ENCODE measurements around the gene PRKCH.

PRKCH gene

DNA sequence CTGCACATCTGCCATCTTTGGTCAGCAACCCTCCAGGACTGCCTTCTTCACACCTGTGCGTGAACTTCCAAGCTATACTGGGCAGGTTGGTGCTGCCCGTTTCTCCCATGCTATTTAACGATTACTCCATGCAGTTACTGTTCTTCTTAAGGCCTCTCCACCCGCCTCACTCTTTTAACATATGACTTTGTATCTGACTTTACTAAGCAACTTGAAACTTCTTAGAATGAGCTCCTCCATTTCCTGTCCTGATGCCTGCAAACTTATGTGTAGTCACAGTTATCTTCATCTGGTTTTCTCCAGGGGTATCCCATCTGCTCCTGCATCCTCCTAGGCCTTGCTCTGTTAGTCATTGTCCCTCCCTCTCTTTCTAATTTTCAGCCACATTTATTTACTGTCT, 35.7 kb downstream of the PRKCH start:
- no peaks in the 10 kb centered on the region for H3K27me3 Mint-ChIP-seq
- H3K9me3 Mint-ChIP-seq (ENCODE audit: low read depth): no peaks in the 10 kb centered on the region
- H3K4me1 Mint-ChIP-seq (ENCODE audit: low read depth): peaks cover 91% of the 10 kb centered on the region
- H3K36me3 Mint-ChIP-seq: peaks cover 34% of the 10 kb centered on the region
- peak overlapping the region; percentile 96 for H3K27ac Mint-ChIP-seq
- H3K4me3 Mint-ChIP-seq: peak overlapping the region; percentile 71

DNA sequence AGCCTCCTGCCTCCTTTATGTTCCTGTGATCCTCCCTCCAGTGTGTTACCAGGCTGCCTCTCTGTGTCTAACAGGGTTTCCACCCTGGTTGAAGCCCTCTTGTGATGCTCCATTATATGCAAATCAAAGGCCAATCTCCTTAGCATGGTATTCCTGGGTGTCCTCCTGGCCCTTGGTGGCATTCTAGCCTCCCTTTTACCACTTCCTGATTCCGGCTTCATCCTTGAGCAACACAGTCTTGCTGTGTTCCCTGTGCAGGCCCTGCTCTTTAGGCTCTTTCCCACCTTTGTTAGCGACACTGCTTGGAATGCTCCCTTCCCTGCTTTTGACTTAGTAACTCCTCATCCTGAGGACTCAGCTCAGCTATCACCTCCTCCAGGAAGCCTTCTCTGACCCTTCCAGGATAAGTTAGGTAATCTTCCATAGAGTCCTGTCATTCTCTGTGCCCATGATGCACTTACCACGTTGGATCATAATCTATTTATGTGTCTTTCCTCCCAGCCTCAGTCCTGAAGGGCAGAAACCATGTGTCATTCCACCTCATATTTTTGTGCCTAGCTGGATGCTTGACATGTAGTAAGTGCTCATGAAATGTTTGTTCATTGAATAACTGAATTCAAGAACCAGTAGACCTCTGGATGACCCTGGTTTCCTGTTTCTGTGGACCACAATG, 37.3 kb downstream of the PRKCH start:
- Mint-ChIP-seq H3K9me3 (ENCODE audit: low read depth) (no peaks in the 10 kb centered on the region), H3K27me3 (no peaks in the 10 kb centered on the region), H3K27ac (peak overlapping the region; percentile 96), H3K4me1 (ENCODE audit: low read depth) (peaks cover 79% of the 10 kb centered on the region), H3K4me3 (peak overlapping the region; percentile 62), H3K36me3 (peaks cover 34% of the 10 kb centered on the region)

DNA sequence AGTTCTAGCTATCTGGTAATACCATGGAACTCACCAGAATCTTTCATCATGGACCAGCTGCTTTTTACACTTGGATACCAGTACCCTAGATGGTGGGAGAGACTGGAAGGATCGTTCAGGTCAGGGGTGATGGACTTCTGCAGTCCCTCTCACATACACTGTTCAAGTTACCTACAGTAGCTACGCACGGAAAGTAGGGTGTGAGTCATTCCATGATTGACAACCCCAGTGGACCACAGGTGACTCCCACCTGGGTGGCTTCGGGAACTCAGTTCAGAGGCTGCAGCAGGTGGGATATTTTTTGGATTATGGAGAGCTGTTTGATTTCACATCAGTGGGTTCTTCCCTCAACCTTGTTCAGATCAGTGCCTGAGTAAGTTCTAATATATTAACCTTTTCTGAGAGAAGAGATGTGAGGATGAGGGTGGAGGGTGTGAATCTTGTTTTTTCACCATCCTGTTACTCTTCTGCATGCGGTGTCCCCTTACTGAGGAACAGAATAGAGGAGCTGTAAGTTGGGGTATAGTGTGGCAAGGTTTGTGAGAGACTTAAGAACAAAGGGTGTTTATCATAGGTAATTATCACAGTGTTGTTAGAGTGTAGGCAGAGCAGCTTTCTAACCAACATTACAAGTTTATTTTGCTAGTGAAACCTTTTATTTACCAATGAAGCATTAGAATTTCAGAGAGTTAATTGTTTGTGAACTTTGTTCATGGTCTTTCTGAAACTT, 39.6 kb downstream of the PRKCH start:
- Mint-ChIP-seq H3K27ac (peak overlapping the region; percentile 89), H3K4me1 (ENCODE audit: low read depth) (peaks cover 57% of the 10 kb centered on the region), H3K27me3 (no peaks in the 10 kb centered on the region), H3K4me3 (peak overlapping the region; percentile 63), H3K9me3 (ENCODE audit: low read depth) (no peaks in the 10 kb centered on the region), H3K36me3 (peaks cover 29% of the 10 kb centered on the region)

DNA sequence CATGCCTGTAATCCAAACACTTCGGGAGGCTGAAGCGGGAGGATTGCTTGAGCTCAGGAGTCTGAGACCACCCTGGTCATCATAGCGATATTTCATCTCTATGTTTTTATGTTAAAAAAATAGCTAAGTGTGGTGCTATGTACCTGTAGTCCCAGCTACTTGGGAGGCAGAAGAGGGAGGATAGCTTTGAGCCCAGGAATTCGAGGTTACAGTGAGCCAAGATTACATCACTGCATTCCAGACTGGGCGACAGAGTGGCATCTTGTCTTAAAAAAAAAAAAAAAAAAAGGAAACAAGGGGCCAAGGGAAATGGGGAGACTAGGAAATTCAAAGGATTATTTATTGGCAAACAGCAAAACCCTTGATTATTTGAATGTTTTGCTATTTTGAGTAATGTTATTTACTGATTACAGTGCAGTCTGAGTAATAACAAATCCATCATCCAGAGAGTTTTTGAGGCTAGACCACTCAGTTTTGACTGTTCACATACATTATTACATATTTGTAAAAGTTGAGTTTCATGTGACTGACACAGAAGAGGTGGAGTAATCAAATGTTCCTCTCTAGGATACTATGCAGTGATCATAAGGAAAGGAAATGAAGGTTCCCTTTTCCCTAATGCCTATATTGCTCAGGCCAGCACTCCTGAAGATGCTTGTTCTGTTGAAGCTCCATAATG, 40.8 kb downstream of the PRKCH start:
- Mint-ChIP-seq H3K4me3 (no peak overlapping the region), H3K9me3 (ENCODE audit: low read depth) (no peaks in the 10 kb centered on the region), H3K27ac (no peak overlapping the region), H3K4me1 (ENCODE audit: low read depth) (peaks cover 45% of the 10 kb centered on the region), H3K27me3 (no peaks in the 10 kb centered on the region), H3K36me3 (peaks cover 20% of the 10 kb centered on the region)

DNA sequence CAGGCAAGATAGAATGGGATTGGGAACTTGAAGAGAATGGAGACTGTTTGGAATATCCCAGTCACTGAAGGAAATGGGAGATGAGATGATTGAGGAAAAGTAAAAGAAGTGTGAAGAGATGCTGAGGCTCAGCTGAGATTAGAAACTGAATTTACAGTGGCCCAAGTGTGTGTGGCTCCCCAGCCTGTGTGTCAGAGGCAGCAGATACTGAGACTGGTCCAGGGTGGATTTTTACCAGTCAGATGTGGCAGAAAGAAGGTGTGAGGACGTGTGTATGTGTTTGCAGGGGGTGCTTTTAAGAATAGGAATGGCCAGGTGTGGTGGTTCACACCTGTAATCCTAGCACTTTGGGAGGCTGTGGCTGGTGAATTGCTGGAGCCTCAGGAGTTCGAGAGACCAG, 42.9 kb downstream of the PRKCH start:
- no peak overlapping the region for H3K4me3 Mint-ChIP-seq
- H3K36me3 Mint-ChIP-seq: peaks cover 8% of the 10 kb centered on the region
- no peak overlapping the region for H3K27ac Mint-ChIP-seq
- no peaks in the 10 kb centered on the region for H3K9me3 Mint-ChIP-seq (ENCODE audit: low read depth)
- peaks cover 41% of the 10 kb centered on the region for H3K4me1 Mint-ChIP-seq (ENCODE audit: low read depth)
- no peaks in the 10 kb centered on the region for H3K27me3 Mint-ChIP-seq

DNA sequence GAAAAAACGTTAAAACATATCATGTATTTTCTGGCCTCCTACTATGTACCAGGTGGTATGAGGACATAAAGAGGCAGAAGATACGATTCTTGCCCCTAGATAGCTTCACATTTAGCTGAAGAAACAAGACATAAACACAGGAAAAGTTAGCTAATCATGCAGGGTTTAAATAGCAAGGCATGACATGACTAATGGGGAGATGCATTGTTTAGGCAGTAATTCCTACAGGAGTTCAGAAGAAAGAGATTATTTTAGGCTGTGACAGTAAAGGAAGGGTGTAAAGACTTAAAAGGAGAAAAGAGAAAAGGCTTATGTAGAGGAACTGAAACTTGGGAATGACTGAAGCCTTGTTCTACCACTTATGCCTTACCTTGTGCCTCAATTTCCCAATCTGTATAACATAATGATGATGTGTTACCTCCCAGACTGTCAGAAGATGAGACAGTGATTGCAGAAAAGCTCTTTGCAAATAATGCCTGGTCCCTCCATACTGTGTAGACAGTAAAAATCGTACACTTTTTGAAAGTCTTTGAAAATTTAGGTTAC, 44.4 kb downstream of the PRKCH start:
- H3K4me1 Mint-ChIP-seq (ENCODE audit: low read depth): peaks cover 39% of the 10 kb centered on the region
- H3K27me3 Mint-ChIP-seq: no peaks in the 10 kb centered on the region
- H3K9me3 Mint-ChIP-seq (ENCODE audit: low read depth): no peaks in the 10 kb centered on the region
- H3K27ac Mint-ChIP-seq: no peak overlapping the region
- H3K4me3 Mint-ChIP-seq: no peak overlapping the region
- H3K36me3 Mint-ChIP-seq: peaks cover 7% of the 10 kb centered on the region

DNA sequence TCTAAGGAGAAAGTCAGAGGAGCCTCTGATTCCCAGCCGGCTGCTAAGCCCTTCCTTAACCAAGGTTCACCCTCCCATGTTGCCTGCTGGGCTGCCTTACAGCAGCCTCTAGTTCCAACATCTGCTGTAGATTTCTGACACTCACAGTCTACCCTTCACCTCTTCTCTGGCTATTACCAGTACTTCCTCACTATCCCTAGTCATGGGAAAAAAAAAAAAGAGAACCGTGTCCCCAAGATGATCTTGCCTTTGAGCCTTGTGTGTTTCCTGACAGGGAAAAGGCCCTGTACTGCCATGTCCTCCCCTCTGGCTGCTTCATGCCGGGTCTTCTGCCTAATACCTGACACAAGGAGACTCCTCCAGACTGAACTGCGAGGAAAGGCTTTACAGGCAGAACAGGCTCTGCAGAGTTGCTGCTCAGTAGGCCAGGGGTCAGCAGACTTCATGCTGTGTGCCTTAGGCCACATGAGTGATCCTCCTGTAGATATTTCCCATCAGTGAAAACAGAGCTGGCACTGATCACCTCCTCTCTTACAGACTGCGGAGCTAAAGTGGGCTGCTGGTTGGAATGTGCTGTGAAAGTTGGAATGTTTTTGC, 46.8 kb downstream of the PRKCH start:
- H3K4me1 Mint-ChIP-seq (ENCODE audit: low read depth): peaks cover 53% of the 10 kb centered on the region
- H3K4me3 Mint-ChIP-seq: peak overlapping the region; percentile 56
- peaks cover 8% of the 10 kb centered on the region for H3K36me3 Mint-ChIP-seq
- no peaks in the 10 kb centered on the region for H3K9me3 Mint-ChIP-seq (ENCODE audit: low read depth)
- H3K27me3 Mint-ChIP-seq: no peaks in the 10 kb centered on the region
- H3K27ac Mint-ChIP-seq: no peak overlapping the region

DNA sequence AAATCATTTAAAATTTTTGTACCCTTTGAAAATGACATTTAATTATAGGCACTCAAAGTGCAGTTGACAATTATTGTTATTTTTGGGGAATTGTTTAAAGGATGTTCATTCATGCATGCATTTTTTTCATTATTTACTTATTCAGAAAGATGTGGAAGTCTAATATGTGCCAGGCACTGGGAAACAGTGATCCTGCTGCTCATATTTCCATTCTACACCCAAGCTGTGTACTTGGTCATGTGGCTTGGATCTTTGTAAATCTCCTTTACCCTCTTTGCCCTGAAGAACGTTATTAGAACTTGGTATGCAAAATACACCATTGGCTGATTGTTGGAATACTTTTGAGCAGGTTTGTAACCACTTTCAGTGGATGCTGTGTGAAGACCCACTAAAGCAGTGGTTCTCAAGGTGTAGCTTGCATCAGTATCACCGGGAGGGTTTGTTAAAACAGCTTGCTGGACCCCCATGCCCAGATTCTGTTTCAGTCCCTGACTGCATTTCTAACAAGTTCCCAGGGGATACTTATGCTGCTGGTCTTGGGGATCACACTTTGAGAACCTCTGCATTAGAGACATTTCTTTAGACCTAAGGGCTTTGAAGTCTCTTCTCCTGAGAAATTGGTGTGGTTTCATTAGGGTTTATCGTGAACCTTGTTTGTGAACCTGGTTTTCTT, 47.5 kb downstream of the PRKCH start:
- Mint-ChIP-seq H3K36me3 (peaks cover 14% of the 10 kb centered on the region), H3K9me3 (ENCODE audit: low read depth) (no peaks in the 10 kb centered on the region), H3K4me3 (peak overlapping the region; percentile 70), H3K27ac (no peak overlapping the region), H3K4me1 (ENCODE audit: low read depth) (peaks cover 58% of the 10 kb centered on the region), H3K27me3 (no peaks in the 10 kb centered on the region)

DNA sequence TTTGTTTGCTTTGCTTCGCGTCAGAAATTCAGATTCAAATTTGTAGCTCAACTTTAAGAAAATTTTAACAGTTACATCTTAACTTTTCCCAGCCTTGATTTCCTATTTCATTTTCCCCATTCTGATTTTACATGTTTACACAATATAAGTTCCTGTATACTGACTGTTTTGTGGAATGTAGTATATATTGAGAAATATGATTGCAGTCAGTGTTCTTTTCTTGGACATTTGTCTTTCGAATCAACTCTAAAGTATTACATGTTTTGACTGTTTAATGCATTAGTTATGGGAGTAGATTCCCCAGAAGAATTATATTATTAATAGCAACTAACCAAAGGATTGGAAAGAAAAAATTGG, 48.1 kb downstream of the PRKCH start:
- peaks cover 58% of the 10 kb centered on the region for H3K4me1 Mint-ChIP-seq (ENCODE audit: low read depth)
- H3K27ac Mint-ChIP-seq: no peak overlapping the region
- no peaks in the 10 kb centered on the region for H3K27me3 Mint-ChIP-seq
- H3K9me3 Mint-ChIP-seq (ENCODE audit: low read depth): no peaks in the 10 kb centered on the region
- peaks cover 18% of the 10 kb centered on the region for H3K36me3 Mint-ChIP-seq
- peak overlapping the region; percentile 70 for H3K4me3 Mint-ChIP-seq

DNA sequence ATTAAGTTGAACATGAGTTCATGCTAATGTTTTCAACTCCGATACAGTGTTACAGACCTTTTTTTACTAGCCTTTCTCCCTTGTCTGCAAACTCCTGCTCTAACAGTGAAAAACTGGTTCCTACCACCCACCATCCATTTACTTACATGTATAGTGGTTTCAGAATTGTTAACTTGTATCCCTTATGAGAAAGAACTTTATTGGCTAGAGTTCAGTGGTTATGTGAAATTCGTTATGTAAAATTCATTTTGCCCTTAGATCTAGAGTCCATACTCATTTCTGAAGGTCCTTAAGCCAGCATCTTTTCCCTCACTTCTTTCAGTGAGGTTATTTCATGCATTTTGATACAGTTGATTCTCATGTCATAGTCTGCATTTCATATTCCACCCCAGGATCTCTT, 51.0 kb downstream of the PRKCH start:
- H3K27ac Mint-ChIP-seq: peak overlapping the region; percentile 84
- peaks cover 82% of the 10 kb centered on the region for H3K4me1 Mint-ChIP-seq (ENCODE audit: low read depth)
- H3K36me3 Mint-ChIP-seq: peaks cover 38% of the 10 kb centered on the region
- no peaks in the 10 kb centered on the region for H3K27me3 Mint-ChIP-seq
- peak overlapping the region; percentile 11 for H3K4me3 Mint-ChIP-seq
- H3K9me3 Mint-ChIP-seq (ENCODE audit: low read depth): peaks cover 13% of the 10 kb centered on the region

DNA sequence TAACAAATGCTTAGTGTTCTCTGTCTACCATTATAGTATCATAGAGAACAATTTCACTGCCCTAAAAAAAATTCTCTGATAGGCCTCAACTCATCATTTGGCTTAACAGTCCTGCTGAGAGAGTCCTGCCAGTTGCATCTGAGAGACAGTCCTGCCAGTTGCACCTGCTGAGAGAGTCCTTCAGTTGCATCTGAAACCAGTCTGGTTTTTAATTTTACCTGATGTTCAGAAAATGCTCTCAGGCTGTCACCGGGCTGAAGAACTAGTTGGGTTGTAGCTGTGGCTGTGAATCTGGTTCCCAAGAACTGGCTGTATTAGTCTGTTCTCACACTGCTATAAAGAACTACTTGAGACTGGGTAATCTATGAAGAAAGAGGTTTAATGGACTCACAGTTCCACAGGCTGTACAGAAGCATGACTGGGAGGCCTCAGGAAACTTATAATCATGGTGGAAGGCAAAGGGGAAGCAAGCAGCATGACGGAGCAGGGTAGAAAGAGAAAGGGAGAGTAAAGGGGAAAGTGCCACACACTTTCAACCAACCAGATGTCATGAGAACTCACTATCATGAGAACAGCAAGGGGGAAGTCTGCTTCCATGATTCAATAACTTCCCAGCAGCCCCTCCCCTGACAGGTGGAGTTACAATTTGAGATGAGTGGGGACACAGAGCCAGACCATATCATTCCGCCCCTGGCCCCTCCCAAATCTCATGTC, 51.6 kb downstream of the PRKCH start:
- H3K9me3 Mint-ChIP-seq (ENCODE audit: low read depth): peaks cover 13% of the 10 kb centered on the region
- peaks cover 84% of the 10 kb centered on the region for H3K4me1 Mint-ChIP-seq (ENCODE audit: low read depth)
- peaks cover 41% of the 10 kb centered on the region for H3K36me3 Mint-ChIP-seq
- peak overlapping the region; percentile 64 for H3K4me3 Mint-ChIP-seq
- no peaks in the 10 kb centered on the region for H3K27me3 Mint-ChIP-seq
- H3K27ac Mint-ChIP-seq: peak overlapping the region; percentile 84

DNA sequence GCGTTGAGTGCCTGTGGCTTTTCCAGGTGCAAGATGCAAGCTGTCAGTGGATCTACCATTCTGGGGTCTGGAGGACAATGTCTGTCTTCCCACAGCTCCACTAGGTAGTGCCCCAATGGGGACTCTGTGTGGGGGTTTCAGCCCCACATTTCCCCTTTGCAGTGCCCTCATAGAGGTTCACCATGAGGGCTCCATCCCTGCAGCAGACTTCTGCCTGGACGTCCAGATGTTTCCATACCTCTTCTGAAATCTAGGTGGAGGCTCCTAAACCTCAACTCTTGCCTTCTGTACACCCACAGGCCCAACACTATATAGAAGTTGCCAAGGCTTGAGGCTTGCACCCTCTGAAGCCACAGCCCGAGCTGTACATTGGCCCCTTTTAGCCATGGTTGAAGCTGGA, 52.9 kb downstream of the PRKCH start:
- H3K27ac Mint-ChIP-seq: peak overlapping the region; percentile 84
- peaks cover 72% of the 10 kb centered on the region for H3K4me1 Mint-ChIP-seq (ENCODE audit: low read depth)
- no peak overlapping the region for H3K4me3 Mint-ChIP-seq
- H3K27me3 Mint-ChIP-seq: no peaks in the 10 kb centered on the region
- H3K9me3 Mint-ChIP-seq (ENCODE audit: low read depth): peaks cover 13% of the 10 kb centered on the region
- peaks cover 44% of the 10 kb centered on the region for H3K36me3 Mint-ChIP-seq

DNA sequence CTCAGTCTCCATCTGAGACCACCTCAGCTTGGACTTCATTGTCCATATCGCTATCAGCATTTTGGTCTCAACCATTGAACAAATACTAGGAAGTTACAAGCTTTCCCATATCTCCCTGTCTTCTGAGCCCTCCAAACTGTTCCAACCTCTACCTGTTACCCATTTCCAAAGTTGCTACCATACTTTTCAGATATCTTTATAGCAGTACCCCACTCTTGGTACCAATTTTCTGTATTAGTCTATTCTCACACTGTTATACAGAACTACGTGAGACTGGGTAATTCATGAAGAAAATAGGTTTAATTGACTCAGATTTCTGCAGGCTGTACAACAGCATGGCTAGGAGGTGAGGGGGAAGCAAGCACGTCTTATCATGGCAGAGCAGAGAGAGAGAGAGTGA, 53.8 kb downstream of the PRKCH start:
- no peak overlapping the region for H3K27ac Mint-ChIP-seq
- no peaks in the 10 kb centered on the region for H3K27me3 Mint-ChIP-seq
- peaks cover 13% of the 10 kb centered on the region for H3K9me3 Mint-ChIP-seq (ENCODE audit: low read depth)
- no peak overlapping the region for H3K4me3 Mint-ChIP-seq
- peaks cover 66% of the 10 kb centered on the region for H3K4me1 Mint-ChIP-seq (ENCODE audit: low read depth)
- H3K36me3 Mint-ChIP-seq: peaks cover 44% of the 10 kb centered on the region

DNA sequence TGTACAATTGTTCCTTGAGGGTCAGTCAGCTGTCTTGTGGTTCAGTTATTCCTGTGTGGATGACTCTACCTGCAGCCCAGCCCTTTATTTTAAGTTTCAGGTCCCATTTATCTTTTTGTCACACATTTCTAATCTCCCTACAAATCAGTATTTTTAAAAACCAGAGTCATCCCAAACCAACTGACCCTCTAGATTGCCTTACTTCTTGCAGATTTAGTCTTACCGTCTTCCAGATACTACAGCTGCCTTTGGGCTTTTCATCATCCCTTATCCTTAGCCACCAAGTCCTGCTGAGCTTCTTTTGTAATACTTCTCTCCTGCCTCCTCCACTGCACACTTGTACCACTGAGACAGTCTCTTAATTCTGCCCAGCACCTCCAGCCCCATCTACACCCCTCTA, 54.9 kb downstream of the PRKCH start:
- H3K4me3 Mint-ChIP-seq: peak overlapping the region; percentile 15
- H3K36me3 Mint-ChIP-seq: peaks cover 44% of the 10 kb centered on the region
- peaks cover 13% of the 10 kb centered on the region for H3K9me3 Mint-ChIP-seq (ENCODE audit: low read depth)

More for the DNA sequence above, 54.9 kb downstream of the PRKCH start:
- Mint-ChIP-seq H3K27me3 (no peaks in the 10 kb centered on the region), H3K27ac (no peak overlapping the region), H3K4me1 (ENCODE audit: low read depth) (peaks cover 55% of the 10 kb centered on the region)

Data from activated naive CD8-positive, alpha-beta T cell (primary cell).